Ishikawa (cell line): ENCODE data around the gene RAET1G.

Experiments used
- CEBPB ChIP-seq: IDR thresholded peaks from 2 replicates; pipeline ENCODE4 v1.6.1; 2012
- CREB1 ChIP-seq: IDR thresholded peaks from 2 replicates; pipeline ENCODE4 v1.6.1; 2012; ENCODE audit warnings: low read depth
- EGR1 ChIP-seq: IDR thresholded peaks from 2 replicates; pipeline ENCODE4 v1.6.1; 2012
- EP300 ChIP-seq: IDR thresholded peaks from 2 replicates; pipeline ENCODE4 v1.6.1; 2012; ENCODE audit warnings: borderline replicate concordance
- FOXM1 ChIP-seq: IDR thresholded peaks from 2 replicates; pipeline ENCODE4 v1.6.1; 2012; ENCODE audit warnings: low read depth, borderline replicate concordance
- NFIC ChIP-seq: IDR thresholded peaks from 2 replicates; pipeline ENCODE4 v1.6.1; 2012
- RAD21 ChIP-seq: IDR thresholded peaks from 2 replicates; pipeline ENCODE4 v1.6.1; 2012; ENCODE audit warnings: low read depth
- TAF1 ChIP-seq: IDR thresholded peaks from 2 replicates; pipeline ENCODE4 v1.6.1; 2012; ENCODE audit warnings: low read depth, mild to moderate bottlenecking
- TCF12 ChIP-seq: IDR thresholded peaks from 2 replicates; pipeline ENCODE4 v1.6.1; 2012; ENCODE audit warnings: low read depth
- TEAD4 ChIP-seq: IDR thresholded peaks from 2 replicates; pipeline ENCODE4 v1.6.1; 2012
- YY1 ChIP-seq: IDR thresholded peaks from 2 replicates; pipeline ENCODE4 v1.6.1; 2012; ENCODE audit warnings: low read depth
- ZBTB7A ChIP-seq: IDR thresholded peaks from 2 replicates; pipeline ENCODE4 v1.6.1; 2012; ENCODE audit warnings: low read depth
- TF ChIP-seq, protein P1 (sequence below): IDR thresholded peaks from 2 replicates; pipeline ENCODE4 v1.6.1; 2012
- TF ChIP-seq, protein P2 (sequence below): IDR thresholded peaks from 2 replicates; pipeline ENCODE4 v1.6.1; 2012
- TF ChIP-seq, protein P3 (sequence below): IDR thresholded peaks from 2 replicates; pipeline ENCODE4 v1.6.1; 2012; ENCODE audit warnings: low read depth, mild to moderate bottlenecking

RAET1G gene

DNA sequence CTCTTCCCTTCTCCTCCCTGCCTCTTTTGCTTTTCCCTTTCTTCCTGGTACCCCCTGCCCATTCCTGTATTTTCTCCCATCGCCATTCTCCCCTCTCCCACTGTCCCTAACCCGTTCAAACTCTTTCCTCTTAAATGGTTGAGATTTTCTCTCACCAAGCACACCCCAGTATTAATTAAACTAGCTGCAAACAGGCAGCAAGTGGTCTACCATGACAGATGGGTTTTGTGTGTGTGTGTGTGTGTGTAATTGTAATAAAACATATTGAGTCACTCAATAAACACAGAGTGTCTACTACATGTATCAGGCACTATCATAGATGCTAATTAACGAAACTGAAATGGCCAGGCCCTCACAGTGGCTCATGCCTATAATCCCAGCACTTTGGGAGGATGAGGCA lies 31.7 kb downstream of the RAET1G start:
- TF ChIP-seq RAD21 = no peak
- TF ChIP-seq TCF12 = no peak
- no peak for TF ChIP-seq CEBPB
- no peak for TF ChIP-seq EP300
- TF ChIP-seq, protein P1, sequence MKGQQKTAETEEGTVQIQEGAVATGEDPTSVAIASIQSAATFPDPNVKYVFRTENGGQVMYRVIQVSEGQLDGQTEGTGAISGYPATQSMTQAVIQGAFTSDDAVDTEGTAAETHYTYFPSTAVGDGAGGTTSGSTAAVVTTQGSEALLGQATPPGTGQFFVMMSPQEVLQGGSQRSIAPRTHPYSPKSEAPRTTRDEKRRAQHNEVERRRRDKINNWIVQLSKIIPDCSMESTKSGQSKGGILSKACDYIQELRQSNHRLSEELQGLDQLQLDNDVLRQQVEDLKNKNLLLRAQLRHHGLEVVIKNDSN = no peak
- no peak for TF ChIP-seq ZBTB7A
- TF ChIP-seq, protein P2, sequence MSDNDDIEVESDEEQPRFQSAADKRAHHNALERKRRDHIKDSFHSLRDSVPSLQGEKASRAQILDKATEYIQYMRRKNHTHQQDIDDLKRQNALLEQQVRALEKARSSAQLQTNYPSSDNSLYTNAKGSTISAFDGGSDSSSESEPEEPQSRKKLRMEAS = no peak
- TF ChIP-seq FOXM1 = no peak
- TF ChIP-seq, protein P3, sequence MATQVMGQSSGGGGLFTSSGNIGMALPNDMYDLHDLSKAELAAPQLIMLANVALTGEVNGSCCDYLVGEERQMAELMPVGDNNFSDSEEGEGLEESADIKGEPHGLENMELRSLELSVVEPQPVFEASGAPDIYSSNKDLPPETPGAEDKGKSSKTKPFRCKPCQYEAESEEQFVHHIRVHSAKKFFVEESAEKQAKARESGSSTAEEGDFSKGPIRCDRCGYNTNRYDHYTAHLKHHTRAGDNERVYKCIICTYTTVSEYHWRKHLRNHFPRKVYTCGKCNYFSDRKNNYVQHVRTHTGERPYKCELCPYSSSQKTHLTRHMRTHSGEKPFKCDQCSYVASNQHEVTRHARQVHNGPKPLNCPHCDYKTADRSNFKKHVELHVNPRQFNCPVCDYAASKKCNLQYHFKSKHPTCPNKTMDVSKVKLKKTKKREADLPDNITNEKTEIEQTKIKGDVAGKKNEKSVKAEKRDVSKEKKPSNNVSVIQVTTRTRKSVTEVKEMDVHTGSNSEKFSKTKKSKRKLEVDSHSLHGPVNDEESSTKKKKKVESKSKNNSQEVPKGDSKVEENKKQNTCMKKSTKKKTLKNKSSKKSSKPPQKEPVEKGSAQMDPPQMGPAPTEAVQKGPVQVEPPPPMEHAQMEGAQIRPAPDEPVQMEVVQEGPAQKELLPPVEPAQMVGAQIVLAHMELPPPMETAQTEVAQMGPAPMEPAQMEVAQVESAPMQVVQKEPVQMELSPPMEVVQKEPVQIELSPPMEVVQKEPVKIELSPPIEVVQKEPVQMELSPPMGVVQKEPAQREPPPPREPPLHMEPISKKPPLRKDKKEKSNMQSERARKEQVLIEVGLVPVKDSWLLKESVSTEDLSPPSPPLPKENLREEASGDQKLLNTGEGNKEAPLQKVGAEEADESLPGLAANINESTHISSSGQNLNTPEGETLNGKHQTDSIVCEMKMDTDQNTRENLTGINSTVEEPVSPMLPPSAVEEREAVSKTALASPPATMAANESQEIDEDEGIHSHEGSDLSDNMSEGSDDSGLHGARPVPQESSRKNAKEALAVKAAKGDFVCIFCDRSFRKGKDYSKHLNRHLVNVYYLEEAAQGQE = no peak
- TF ChIP-seq YY1 = no peak
- no peak for TF ChIP-seq EGR1
- TF ChIP-seq CREB1 = no peak
- TF ChIP-seq TEAD4 = no peak
- TF ChIP-seq TAF1 = no peak
- no peak for TF ChIP-seq NFIC

DNA sequence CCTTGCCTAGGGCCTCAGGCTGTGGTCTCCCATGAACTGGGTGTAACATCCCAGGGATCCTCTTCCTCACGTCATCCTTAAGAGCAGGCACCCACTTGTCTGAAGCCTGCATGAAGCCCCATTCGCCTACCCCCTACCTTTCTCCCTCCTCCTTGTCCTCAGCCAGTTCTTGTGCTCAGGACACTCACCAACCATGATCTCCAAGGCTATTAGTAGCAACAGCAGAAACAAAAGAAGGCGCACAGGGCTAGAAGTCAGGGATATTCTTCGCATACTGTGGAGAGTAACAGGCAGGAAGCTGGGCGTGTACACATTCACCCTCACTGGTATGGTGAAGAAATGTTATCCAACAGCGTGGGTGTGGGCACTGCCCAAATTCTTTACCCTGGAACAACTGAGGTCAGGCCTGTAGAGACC lies 32.3 kb downstream of the RAET1G start:
- TF ChIP-seq EGR1 (peak; percentile 78), CEBPB (no peak), FOXM1 (no peak)

DNA sequence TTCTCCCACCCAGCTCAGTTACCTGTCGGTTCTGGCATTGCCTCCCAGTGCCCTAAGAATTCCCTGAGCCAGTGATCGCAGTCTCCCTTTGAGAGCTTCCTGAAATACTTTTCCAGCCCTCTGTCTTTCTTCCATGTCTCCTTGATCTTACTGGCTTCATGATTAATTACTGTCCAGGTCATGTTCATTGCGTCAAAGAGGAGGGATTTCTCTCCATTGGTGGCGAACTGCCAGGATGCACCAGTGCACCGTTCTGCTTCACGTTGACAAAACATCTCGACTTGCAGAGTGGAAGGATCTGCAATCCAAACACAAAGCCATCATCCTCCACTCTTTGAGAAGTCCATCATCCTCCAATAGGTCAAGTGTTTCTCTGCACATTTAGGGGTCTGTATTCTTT lies 33.6 kb downstream of the RAET1G start:
- TF ChIP-seq EP300 (no peak), NFIC (no peak), FOXM1 (no peak), TCF12 (no peak), TAF1 (no peak), EGR1 (no peak), YY1 (no peak), ZBTB7A (no peak), CREB1 (no peak), RAD21 (no peak), TEAD4 (no peak), CEBPB (no peak)
- TF ChIP-seq, protein P1 = no peak
- TF ChIP-seq, protein P2 = no peak
- TF ChIP-seq, protein P3 = no peak

DNA sequence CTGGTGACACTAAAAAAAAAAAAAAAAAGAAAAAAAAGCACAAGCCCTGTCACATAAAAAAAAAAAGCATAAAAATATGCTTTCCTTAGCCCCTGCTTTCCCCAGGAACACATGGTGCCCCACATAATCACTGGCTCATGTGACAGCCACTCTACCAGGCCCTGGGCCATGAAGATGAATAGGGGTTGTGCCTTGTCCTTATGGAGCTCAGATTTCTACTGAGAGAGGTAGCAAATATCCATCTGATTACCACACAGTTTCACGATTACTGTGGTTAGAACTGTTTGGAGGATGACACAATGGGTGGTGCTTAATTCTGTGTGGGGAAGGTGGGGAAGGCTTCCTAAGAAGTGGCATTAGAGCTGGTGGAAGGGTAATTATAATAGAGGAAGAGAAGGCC lies 34.3 kb downstream of the RAET1G start:
- no peak for TF ChIP-seq EP300
- TF ChIP-seq, protein P1 = no peak
- no peak for TF ChIP-seq TEAD4
- TF ChIP-seq, protein P3 = no peak
- TF ChIP-seq TCF12 = no peak
- TF ChIP-seq CREB1 = no peak
- TF ChIP-seq, protein P2 = no peak
- TF ChIP-seq TAF1 = no peak
- no peak for TF ChIP-seq ZBTB7A
- TF ChIP-seq NFIC = no peak
- TF ChIP-seq CEBPB = no peak
- no peak for TF ChIP-seq EGR1
